ENCODE measurements around the gene NMRK1. TPM values are rescaled to one million over a fixed set of nuclear protein-coding genes. Genes with fewer than 3 reads are reported as not detected.

Gene NMRK1
- total and polyA plus RNA-seq, 2 experiments from 2014 or later = 6.2 to 15.8 TPM

GRCh38 chr9:75106857-75107256 is 18.9 kb upstream of the NMRK1 start:
- H3F3A ChIP-seq (replicated peaks; ENCODE audit: low read depth) = no peaks in the 10 kb centered on the region
- Mint-ChIP-seq H3K27ac (no peak overlapping the region), H3K9me3 (no peaks in the 10 kb centered on the region), H3K36me3 (ENCODE audit: low read depth) (no peaks in the 10 kb centered on the region), H3K27me3 (ENCODE audit: insufficient read depth, low read depth, poor library complexity) (no peaks in the 10 kb centered on the region), H3K4me3 (no peak overlapping the region), H3K4me1 (no peaks in the 10 kb centered on the region)
- no peaks in the 10 kb centered on the region for H3K9me2 ChIP-seq (ENCODE audit: insufficient read depth)
- DNase-seq (ENCODE audit: low spot score) (no peak), ATAC-seq (no peak)
- H2AFZ ChIP-seq = no peak overlapping the region
- TF ChIP-seq CREB1 (CRISPR knock-in tag; IDR thresholded peaks at IDR 0.05; ENCODE audit: low read depth) (no peak), EZH2phosphoT487 (IDR thresholded peaks at IDR 0.05; ENCODE audit: unreplicated experiment) (no peak), CTCF (conservative IDR thresholded peaks at IDR 0.05; ENCODE audit: low read depth in 2 of 2) (no peak), POLR2AphosphoS5 (IDR thresholded peaks at IDR 0.05; ENCODE audit: low read depth) (no peak), ZNF462 (CRISPR knock-in tag; IDR thresholded peaks at IDR 0.05) (no peak), REST (IDR thresholded peaks at IDR 0.05; ENCODE audit: unreplicated experiment) (no peak), EZH2 (IDR thresholded peaks at IDR 0.05; ENCODE audit: low read depth, unreplicated experiment) (no peak), JUNB (IDR thresholded peaks at IDR 0.05; ENCODE audit: unreplicated experiment) (no peak), STAT1 (IDR thresholded peaks at IDR 0.05; ENCODE audit: unreplicated experiment) (no peak), ZNF331 (CRISPR knock-in tag; IDR thresholded peaks at IDR 0.05; ENCODE audit: low read depth) (no peak), ZNF114 (CRISPR knock-in tag; IDR thresholded peaks at IDR 0.05) (no peak), ETS1 (IDR thresholded peaks at IDR 0.05) (no peak), NANOG (IDR thresholded peaks at IDR 0.05; ENCODE audit: borderline replicate concordance) (no peak)
- H3K4me3 ChIP-seq = no peak overlapping the region
- H3K4me2 ChIP-seq = no peak overlapping the region
- no peaks in the 10 kb centered on the region for H3K27me3 ChIP-seq (ENCODE audit: insufficient read depth)
- no peaks in the 10 kb centered on the region for H3K36me3 ChIP-seq (ENCODE audit: insufficient read depth)
- 0 out of 2 replicates have a peak, but pooled peaks cover 3% of the 10 kb centered on the region for H4K20me1 ChIP-seq (replicated peaks; ENCODE audit: insufficient read depth)
- H3K79me2 ChIP-seq (replicated peaks; ENCODE audit: insufficient read depth) = no peaks in the 10 kb centered on the region; the same call in none of the 2 replicates
- no peak overlapping the region for H3K27ac ChIP-seq (ENCODE audit: low read depth)
- no peaks in the 10 kb centered on the region for H3K4me1 ChIP-seq (ENCODE audit: insufficient read depth)
